H1 (cell line): ENCODE results near the gene HSH2D. TPM values are rescaled to one million over a fixed set of nuclear protein-coding genes. Genes with fewer than 3 reads are reported as not detected.

ENCODE experiments used
- CHD2 ChIP-seq: IDR thresholded peaks from 2 replicates; pipeline ENCODE4 v1.6.1; 2012; ENCODE audit warnings: low read length, improper control_type of control experiment
- CREB1 ChIP-seq: IDR thresholded peaks from 2 replicates; pipeline ENCODE4 v1.6.1; 2012; ENCODE audit warnings: inconsistent platforms
- EGR1 ChIP-seq: IDR thresholded peaks from 2 replicates; pipeline ENCODE4 v1.6.1; 2011; ENCODE audit warnings: low read depth, low read length, borderline replicate concordance
- HDAC6 ChIP-seq: IDR thresholded peaks from one replicate; pipeline ENCODE4 v1.7.1; 2012; ENCODE audit warnings: low read depth, mild to moderate bottlenecking, inconsistent platforms, low read length, moderate library complexity
- POU5F1 ChIP-seq: IDR thresholded peaks from 2 replicates; pipeline ENCODE4 v1.6.1; 2011; ENCODE audit warnings: low read depth, mild to moderate bottlenecking, low read length, moderate library complexity
- SRF ChIP-seq: IDR thresholded peaks from 2 replicates; pipeline ENCODE4 v1.6.1; 2011; ENCODE audit warnings: mild to moderate bottlenecking, low read depth, low read length, moderate library complexity
- polyA plus RNA-seq, 7 experiments: library from polyadenylated mRNA; depleted of rRNA in 3 of 7; stranded (reverse) in 5 of 7; unstranded in 2 of 7; fragments of >200 nt in 5 of 7; fragments of 200-250 nt in 2 of 7; gene quantifications; 1 replicate in 5 of 7; 2 replicates in 1 of 7; 4 replicates in 1 of 7; pipeline versions ENCODE4 v1.2.1 to v1.2.3, GENCODE V29; 2011 to 2013; ENCODE audit warnings: missing spikeins in 2 of 7, mixed read lengths in 2 of 7
- total RNA-seq: library from RNA; stranded (reverse); fragmentation: NEBNext Ultra II Directional; extraction: Animal tissue kit (Norgen Biotek cat#: 25700); gene quantifications from 2 replicates; pipeline ENCODE4 v1.2.1, GENCODE V29; 2021

Gene HSH2D
- total and polyA plus RNA-seq, 2 of the 8 experiments (the other 6 are each of a cell fraction or from before 2014, with no cell fraction given), result 0.67 to 1.6 TPM

- TF ChIP-seq CHD2, result no peak
- no peak for TF ChIP-seq CREB1
- no peak for TF ChIP-seq EGR1
- no peak for TF ChIP-seq POU5F1
- TF ChIP-seq SRF, result no peak
- no peak for TF ChIP-seq HDAC6
These were observed 17.6 kb upstream of the HSH2D start (continued) for GRCh38 chr19:16125737-16126495.
